IPS-NIHi11 (cell line): ENCODE data around the gene PEX3.

Experiments used
- DNase-seq: peaks from one replicate; pipeline ENCODE4 v3.0.0; 2012; ENCODE audit warnings: mixed read lengths, low spot score

The PEX3 gene

DNA sequence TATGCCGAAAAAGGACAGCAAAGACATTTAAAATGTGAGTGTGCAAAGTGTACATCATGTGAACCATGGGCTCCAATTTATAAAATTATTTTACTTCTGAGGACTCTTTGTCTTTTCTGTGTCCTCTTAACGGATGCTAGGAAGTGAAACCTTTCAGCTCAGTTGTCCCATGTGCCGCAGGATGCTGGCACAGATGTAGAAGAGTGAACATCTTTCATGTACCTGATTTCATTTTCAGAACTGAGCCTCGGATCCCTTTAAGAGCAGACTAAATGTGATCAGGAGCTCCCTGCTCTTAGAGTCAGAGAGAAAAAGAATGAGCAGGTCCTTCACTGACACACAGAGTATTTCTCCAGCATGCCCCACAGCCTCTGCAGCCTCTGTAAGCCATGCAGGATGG lies 88.5 kb downstream of the PEX3 start:
- no peak for DNase-seq

DNA sequence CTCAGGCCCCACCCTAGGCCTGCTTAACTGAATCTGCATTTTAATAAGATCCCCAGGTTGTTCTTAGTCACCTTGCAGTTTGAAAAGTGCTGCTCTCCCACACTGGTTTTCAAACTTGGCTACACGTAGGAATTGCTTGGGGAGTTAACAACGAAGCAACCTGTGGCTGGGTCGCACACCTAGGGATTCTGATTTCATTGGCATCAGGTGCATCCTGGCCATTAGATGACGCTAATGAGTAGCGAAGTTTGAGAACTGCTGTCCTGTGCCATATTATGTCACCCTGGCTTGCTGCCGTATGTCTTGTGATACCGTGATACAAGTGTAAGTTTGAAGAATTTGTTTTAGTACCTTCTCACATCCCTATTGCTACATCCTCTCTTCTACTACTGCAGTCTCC lies 89.1 kb downstream of the PEX3 start:
- DNase-seq = no peak

DNA sequence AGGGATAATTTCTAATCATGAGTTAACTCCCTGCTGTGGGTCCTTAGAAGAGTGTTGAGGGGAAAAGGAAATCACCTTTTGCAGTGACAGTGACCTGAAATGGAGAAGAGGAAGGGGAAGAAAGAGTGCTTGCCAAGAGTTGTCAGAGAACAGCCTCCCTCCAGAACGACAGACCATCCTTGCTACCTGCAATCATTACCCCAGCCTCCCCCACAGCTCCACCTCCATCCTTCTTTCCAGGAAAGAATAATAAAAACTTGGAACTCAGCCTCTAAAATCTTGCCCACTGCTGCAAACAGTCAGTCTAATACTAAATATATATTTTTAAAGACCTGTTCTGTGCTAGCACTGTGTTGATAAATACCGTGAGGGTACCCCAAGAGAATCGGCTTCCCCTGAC lies 89.6 kb downstream of the PEX3 start:
- DNase-seq = no peak
